IMR-90 (cell line): ENCODE results near the gene LHFPL6. TPM values are rescaled to one million over a fixed set of nuclear protein-coding genes. Genes with fewer than 3 reads are reported as not detected.

ENCODE experiments used
- ATAC-seq: fragments of 200-7000 bp; cut with Tn5 transposase; 2 replicates; pipeline ENCODE4 v1.9.1; 2020; ENCODE audit warnings: low read depth, mild to moderate bottlenecking, moderate library complexity
- BruUV-seq: library from RNA; stranded (reverse); fragments of 400-500 nt; replicated peaks from 2 replicates; lab custom pipeline; 2021; lab: Mats Ljungman, UMichigan
- CTCF ChIA-PET: fragments of 300-600 bp; formaldehyde crosslinking; extraction: SDS; loops from one replicate; lab custom pipeline; 2021; ENCODE audit warnings: antibody characterized with exemption; lab: Yijun Ruan, JAX
- POLR2A ChIA-PET: fragments of 300-600 bp; sonication (Branson Sonifier 250); formaldehyde crosslinking; loops from one replicate; lab custom pipeline; 2022; ENCODE audit warnings: antibody characterized with exemption; ENCODE audit not compliant: unreplicated experiment; lab: Charles Lee
- DNase-seq: peaks from one replicate; pipeline ENCODE4 v3.0.0; 2013
- H2AFZ ChIP-seq: replicated peaks from 2 replicates; pipeline ENCODE3; 2013; ENCODE audit warnings: low read length, mild to moderate bottlenecking; ENCODE audit not compliant: poor library complexity
- H2AK5ac ChIP-seq: 2 replicates; pipeline ENCODE4 v1.6.1; 2013; ENCODE audit warnings: low read depth, low read length, inconsistent platforms
- H2AK9ac ChIP-seq: replicated peaks from 2 replicates; pipeline ENCODE3; 2013; ENCODE audit warnings: mild to moderate bottlenecking, low read depth, low read length, moderate library complexity; ENCODE audit not compliant: poor library complexity
- H2BK120ac ChIP-seq: 2 replicates; pipeline ENCODE4 v1.6.1; 2013; ENCODE audit warnings: low read depth, low read length, inconsistent platforms
- H2BK15ac ChIP-seq: 3 replicates; pipeline ENCODE4 v1.6.1; 2013; ENCODE audit warnings: low read depth, low read length, inconsistent platforms
- H2BK20ac ChIP-seq: 2 replicates; pipeline ENCODE4 v1.6.1; 2013; ENCODE audit warnings: low read depth, mild to moderate bottlenecking, inconsistent platforms, low read length, moderate library complexity
- H2BK5ac ChIP-seq: 2 replicates; pipeline ENCODE4 v1.6.1; 2013; ENCODE audit warnings: mild to moderate bottlenecking, low read depth, low read length, inconsistent platforms; ENCODE audit not compliant: poor library complexity, severe bottlenecking
- H3K14ac ChIP-seq: replicated peaks from 2 replicates; pipeline ENCODE4 v1.6.1; 2013; ENCODE audit warnings: low read depth, low read length, inconsistent platforms
- H3K18ac ChIP-seq: 2 replicates; pipeline ENCODE4 v1.6.1; 2013; ENCODE audit warnings: low read depth, low read length, control low read depth
- H3K23ac ChIP-seq: 2 replicates; pipeline ENCODE4 v1.6.1; 2013; ENCODE audit warnings: low read depth, low read length, inconsistent platforms
- H3K27ac ChIP-seq: 2 replicates; pipeline ENCODE4 v1.5.1; 2013; ENCODE audit warnings: mild to moderate bottlenecking, control low read depth, low read length; ENCODE audit not compliant: insufficient read depth
- H3K27me3 ChIP-seq: 2 replicates; pipeline ENCODE4 v1.6.1; 2013; ENCODE audit warnings: low read length; ENCODE audit not compliant: control insufficient read depth, insufficient read depth
- H3K36me3 ChIP-seq: 2 replicates; pipeline ENCODE4 v1.6.1; 2013; ENCODE audit warnings: low read length, mixed read lengths; ENCODE audit not compliant: control insufficient read depth, insufficient read depth
- H3K4ac ChIP-seq: 2 replicates; pipeline ENCODE4 v1.6.1; 2013; ENCODE audit warnings: low read depth, low read length, inconsistent platforms
- H3K4me1 ChIP-seq: 2 replicates; pipeline ENCODE4 v1.6.1; 2013; ENCODE audit warnings: low read length, mixed read lengths; ENCODE audit not compliant: control insufficient read depth, insufficient read depth
- H3K4me2 ChIP-seq: 2 replicates; pipeline ENCODE4 v1.6.1; 2013; ENCODE audit warnings: low read depth, mild to moderate bottlenecking, control low read depth, low read length, moderate library complexity
- H3K4me3 ChIP-seq: 2 replicates; pipeline ENCODE4 v1.5.1; 2013; ENCODE audit warnings: low read depth, mild to moderate bottlenecking, control low read depth, low read length, moderate library complexity; ENCODE audit not compliant: insufficient read depth
- H3K56ac ChIP-seq: 2 replicates; pipeline ENCODE4 v1.6.1; 2013; ENCODE audit warnings: low read length, inconsistent platforms; ENCODE audit not compliant: insufficient read depth; ENCODE audit errors: extremely low read depth
- H3K79me1 ChIP-seq, 2 experiments: 2 replicates each; pipeline ENCODE4 v1.6.1; 2013; ENCODE audit warnings: low read length in 2 of 2, inconsistent platforms in 1 of 2, low read depth in 1 of 2
- H3K9ac ChIP-seq: 2 replicates; pipeline ENCODE4 v1.6.1; 2013; ENCODE audit warnings: low read depth, low read length, control low read depth
- H3K9me1 ChIP-seq: 2 replicates; pipeline ENCODE4 v1.6.1; 2013; ENCODE audit warnings: low read length, inconsistent platforms; ENCODE audit not compliant: insufficient read depth
- H3K9me3 ChIP-seq: 2 replicates; pipeline ENCODE4 v1.6.1; 2013; ENCODE audit warnings: low read length; ENCODE audit not compliant: control insufficient read depth, insufficient read depth
- H4K20me1 ChIP-seq: 2 replicates; pipeline ENCODE4 v1.6.1; 2013; ENCODE audit warnings: low read length, inconsistent platforms; ENCODE audit not compliant: insufficient read depth
- H4K5ac ChIP-seq: 2 replicates; pipeline ENCODE4 v1.6.1; 2013; ENCODE audit warnings: mild to moderate bottlenecking, low read depth, low read length, control low read depth
- H4K8ac ChIP-seq, 2 experiments: 2 replicates each; pipeline ENCODE4 v1.6.1; 2013; ENCODE audit warnings: low read depth in 2 of 2, low read length in 2 of 2, control low read depth in 1 of 2, inconsistent platforms in 1 of 2
- H4K91ac ChIP-seq: 2 replicates; pipeline ENCODE4 v1.6.1; 2013; ENCODE audit warnings: low read depth, low read length, inconsistent platforms; ENCODE audit not compliant: insufficient read depth
- RAD21 ChIP-seq: IDR thresholded peaks from 2 replicates; pipeline ENCODE4 v1.6.1; 2012; ENCODE audit warnings: low read length, improper control_type of control experiment
- WGBS, 2 experiments: methylation state at CpG; one replicate each; pipeline versions ENCODE4 v1.1.5 to v1.1.7; 2013; ENCODE audit warnings: missing lambda C conversion rate in 2 of 2; ENCODE audit not compliant: insufficient read length in 1 of 2; ENCODE audit errors: extremely low coverage in 2 of 2; 5-methylcytosine and 5-hydroxymethylcytosine counted together
- dilution Hi-C: fragments of 300-500 bp; cut with HindIII; formaldehyde crosslinking; loops from one replicate; pipeline ENCODE4 v1.14.3; 2018; ENCODE audit warnings: low sequenced_read_pairs; ENCODE audit not compliant: unreplicated experiment
- in situ Hi-C: fragments of 300-500 bp; cut with MboI; formaldehyde crosslinking; loops from 3 replicates; pipeline ENCODE4 v1.14.3; 2019; ENCODE audit warnings: low sequenced_read_pairs, inconsistent platforms, mixed read lengths
- intact Hi-C: fragments of 100-400 bp; cut with micrococcal nuclease; formaldehyde crosslinking; loops from 2 replicates; pipeline ENCODE4 v1.10.0; 2022
- polyA plus RNA-seq, 3 experiments: library from polyadenylated mRNA; depleted of rRNA; stranded (reverse); fragments of >200 nt; gene quantifications; 2 replicates each; pipeline ENCODE4 v1.2.3, GENCODE V29; 2012; ENCODE audit warnings: low replicate concordance in 1 of 3
- total RNA-seq: library from RNA; depleted of rRNA; stranded (reverse); fragments of >200 nt; gene quantifications from 2 replicates; pipeline ENCODE4 v1.2.3, GENCODE V29; 2012

Gene LHFPL6
- total and polyA plus RNA-seq, 2 of the 4 experiments (the other 2 are of a cell fraction): 24.7 to 36.1 TPM

DNA sequence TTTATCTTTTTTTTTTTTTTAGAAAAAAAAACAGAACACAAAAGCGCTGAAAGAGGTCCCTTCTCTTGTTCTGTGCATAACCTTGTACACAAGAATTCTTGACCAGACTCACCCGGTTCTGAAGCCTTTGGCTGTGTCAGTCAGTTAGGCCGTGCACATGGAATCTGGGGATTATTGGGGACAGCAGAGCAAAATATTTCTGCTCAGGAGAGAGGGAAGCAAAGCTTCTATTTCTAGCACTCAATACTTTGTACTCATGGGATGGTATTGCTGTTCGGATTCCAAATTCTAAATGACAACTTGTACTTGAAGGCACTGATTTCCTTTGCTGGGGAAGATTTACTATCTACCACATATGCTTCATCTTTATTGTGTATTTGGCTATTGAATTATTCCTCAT is 292.0 kb downstream of the LHFPL6 start:
- no peak overlapping the region for H3K18ac ChIP-seq
- no peak overlapping the region for H2BK120ac ChIP-seq
- H3K4me2 ChIP-seq: no peak overlapping the region
- H3K4me3 ChIP-seq: no peak overlapping the region
- in situ Hi-C loops (no loop called here), intact Hi-C loops (no loop called here), dilution Hi-C loops (no loop called here)
- 80% methylated on average over 1 of the region's 4 CpGs; no CpG with 5 or more reads in 1 of the 2 experiments for WGBS, 2 experiments
- no peak overlapping the region for H2BK15ac ChIP-seq
- H3K4ac ChIP-seq: no peak overlapping the region
- no peaks in the 10 kb centered on the region; the same call in 1 of the 2 replicates for H3K27me3 ChIP-seq
- H3K9me1 ChIP-seq: no peaks in the 10 kb centered on the region
- no peak overlapping the region for H4K91ac ChIP-seq
- H3K23ac ChIP-seq: no peak overlapping the region
- H4K20me1 ChIP-seq: no peaks in the 10 kb centered on the region
- no peak overlapping the region for H2AK5ac ChIP-seq
- no peak overlapping the region for H2AFZ ChIP-seq
- H2BK20ac ChIP-seq: no peak overlapping the region
- H3K56ac ChIP-seq: no peak overlapping the region
- no peaks in the 10 kb centered on the region for H3K36me3 ChIP-seq
- no peak overlapping the region for H4K5ac ChIP-seq
- ChIA-PET CTCF (no interaction called here), POLR2A (no interaction called here)
- ATAC-seq (no peak), DNase-seq (no peak)
- H3K9ac ChIP-seq: no peak overlapping the region
- H4K8ac ChIP-seq: no peak overlapping the region
- no peak overlapping the region for H2AK9ac ChIP-seq
- no peak overlapping the region for H2BK5ac ChIP-seq
- peaks cover 3% of the 10 kb centered on the region; the same call in 1 of the 2 replicates for H3K4me1 ChIP-seq
- no peak overlapping the region for H3K27ac ChIP-seq
- no peak for TF ChIP-seq RAD21
- no peaks in the 10 kb centered on the region for H3K9me3 ChIP-seq
- no peaks in the 10 kb centered on the region for H3K79me1 ChIP-seq
- H3K14ac ChIP-seq: no peak overlapping the region
- no TSS peak for BruUV-seq
